ENCODE data around the gene RNF207.

RNF207 gene

DNA sequence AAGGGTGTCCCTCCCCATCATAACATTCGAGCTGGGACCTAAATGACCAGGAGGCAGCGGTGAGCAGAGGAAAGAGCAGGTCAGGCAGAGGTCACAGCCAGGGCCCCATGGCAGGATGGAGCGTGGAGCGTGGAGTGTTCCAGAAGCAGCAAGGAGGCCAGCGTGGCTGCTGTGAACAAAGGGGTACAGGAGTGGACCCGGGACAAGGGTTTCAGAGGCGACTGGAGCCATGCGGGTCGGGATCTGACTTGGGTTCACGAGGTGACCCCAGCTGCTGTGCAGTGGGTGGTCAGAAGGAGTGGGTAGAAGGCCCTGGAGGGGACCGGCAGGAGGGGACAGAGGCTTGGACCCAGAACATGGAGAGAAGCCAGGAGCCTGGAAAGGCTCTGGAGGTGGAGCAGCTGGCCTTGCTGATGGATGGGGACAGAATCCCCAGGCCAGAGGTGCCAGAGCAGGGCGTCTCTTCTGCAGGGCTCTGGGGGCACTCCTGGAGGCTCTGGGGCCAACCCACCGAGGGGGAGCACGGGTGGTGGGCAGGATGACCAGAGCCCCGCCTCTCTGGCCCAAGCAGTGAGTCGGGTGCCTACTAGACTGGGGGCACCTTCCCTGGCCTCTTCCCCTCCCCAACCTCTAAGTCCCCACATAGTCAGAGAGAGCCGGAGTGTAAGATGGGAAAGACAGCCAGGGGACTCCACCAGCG is 28.1 kb upstream of the RNF207 start:
- Histone ChIP-seq H3K27ac (ENCODE audit: low read length) (no peak overlapping the region), H3K4me1 (ENCODE audit: low read length) (no peaks in the 10 kb centered on the region), H3K9me3 (replicated peaks; ENCODE audit: insufficient read depth, low read length) (no peaks in the 10 kb centered on the region), H3K9me2 (replicated peaks; ENCODE audit: insufficient read depth, low read length) (no peaks in the 10 kb centered on the region), H3K4me3 (ENCODE audit: low read length) (no peak overlapping the region), H3K4me2 (ENCODE audit: low read depth, low read length) (no peak overlapping the region), H3K27me3 (replicated peaks; ENCODE audit: insufficient read depth, low read length) (peaks cover 62% of the 10 kb centered on the region), H2AFZ (ENCODE audit: low read length) (no peak overlapping the region), H4K20me1 (ENCODE audit: insufficient read depth, low read length) (no peaks in the 10 kb centered on the region), H3K9ac (ENCODE audit: low read length) (no peak overlapping the region), H3K36me3 (replicated peaks; ENCODE audit: insufficient read depth, low read length) (no peaks in the 10 kb centered on the region), H3K79me2 (ENCODE audit: low read length) (no peaks in the 10 kb centered on the region), H3F3A (ENCODE audit: insufficient read depth, low read length) (no peaks in the 10 kb centered on the region)
- no peak for DNase-seq
- TF ChIP-seq, protein P1, sequence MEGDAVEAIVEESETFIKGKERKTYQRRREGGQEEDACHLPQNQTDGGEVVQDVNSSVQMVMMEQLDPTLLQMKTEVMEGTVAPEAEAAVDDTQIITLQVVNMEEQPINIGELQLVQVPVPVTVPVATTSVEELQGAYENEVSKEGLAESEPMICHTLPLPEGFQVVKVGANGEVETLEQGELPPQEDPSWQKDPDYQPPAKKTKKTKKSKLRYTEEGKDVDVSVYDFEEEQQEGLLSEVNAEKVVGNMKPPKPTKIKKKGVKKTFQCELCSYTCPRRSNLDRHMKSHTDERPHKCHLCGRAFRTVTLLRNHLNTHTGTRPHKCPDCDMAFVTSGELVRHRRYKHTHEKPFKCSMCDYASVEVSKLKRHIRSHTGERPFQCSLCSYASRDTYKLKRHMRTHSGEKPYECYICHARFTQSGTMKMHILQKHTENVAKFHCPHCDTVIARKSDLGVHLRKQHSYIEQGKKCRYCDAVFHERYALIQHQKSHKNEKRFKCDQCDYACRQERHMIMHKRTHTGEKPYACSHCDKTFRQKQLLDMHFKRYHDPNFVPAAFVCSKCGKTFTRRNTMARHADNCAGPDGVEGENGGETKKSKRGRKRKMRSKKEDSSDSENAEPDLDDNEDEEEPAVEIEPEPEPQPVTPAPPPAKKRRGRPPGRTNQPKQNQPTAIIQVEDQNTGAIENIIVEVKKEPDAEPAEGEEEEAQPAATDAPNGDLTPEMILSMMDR (IDR thresholded peaks at IDR 0.05; ENCODE audit: low read length): no peak
- TF ChIP-seq EZH2phosphoT487 (IDR thresholded peaks at IDR 0.05; ENCODE audit: low read length): no peak
- TF ChIP-seq EZH2 (optimal IDR thresholded peaks at IDR 0.05; ENCODE audit: low read depth, low read length): no peak

- DNase-seq: no peak
- H2AFZ ChIP-seq (ENCODE audit: low read length): no peak overlapping the region
- TF ChIP-seq, protein P1 (IDR thresholded peaks at IDR 0.05; ENCODE audit: low read length): no peak
- TF ChIP-seq EZH2phosphoT487 (IDR thresholded peaks at IDR 0.05; ENCODE audit: low read length) (no peak), EZH2 (optimal IDR thresholded peaks at IDR 0.05; ENCODE audit: low read depth, low read length) (no peak)
- peaks cover 51% of the 10 kb centered on the region for H3K27me3 ChIP-seq (replicated peaks; ENCODE audit: insufficient read depth, low read length)
- no peak overlapping the region for H3K9ac ChIP-seq (ENCODE audit: low read length)
- no peaks in the 10 kb centered on the region for H3K36me3 ChIP-seq (replicated peaks; ENCODE audit: insufficient read depth, low read length)
- H3K4me2 ChIP-seq (ENCODE audit: low read depth, low read length): no peak overlapping the region
- no peaks in the 10 kb centered on the region for H3K9me3 ChIP-seq (replicated peaks; ENCODE audit: insufficient read depth, low read length)
- H3K9me2 ChIP-seq (replicated peaks; ENCODE audit: insufficient read depth, low read length): no peaks in the 10 kb centered on the region
- H3K27ac ChIP-seq (ENCODE audit: low read length): no peak overlapping the region
- H3K79me2 ChIP-seq (ENCODE audit: low read length): no peaks in the 10 kb centered on the region
- no peaks in the 10 kb centered on the region for H4K20me1 ChIP-seq (ENCODE audit: insufficient read depth, low read length)
- peaks cover 8% of the 10 kb centered on the region for H3F3A ChIP-seq (ENCODE audit: insufficient read depth, low read length)
- H3K4me1 ChIP-seq (ENCODE audit: low read length): no peaks in the 10 kb centered on the region
- H3K4me3 ChIP-seq (ENCODE audit: low read length): no peak overlapping the region
Measured at GRCh38 chr1:6178751-6179563, 27.0 kb upstream of the RNF207 start.

GRCh38 chr1:6179564-6180175 is 26.2 kb upstream of the RNF207 start:
- H4K20me1 ChIP-seq (ENCODE audit: insufficient read depth, low read length): no peaks in the 10 kb centered on the region
- peaks cover 48% of the 10 kb centered on the region for H3K27me3 ChIP-seq (replicated peaks; ENCODE audit: insufficient read depth, low read length)
- H3K9ac ChIP-seq (ENCODE audit: low read length): no peak overlapping the region
- H3K4me1 ChIP-seq (ENCODE audit: low read length): no peaks in the 10 kb centered on the region
- H3K9me2 ChIP-seq (replicated peaks; ENCODE audit: insufficient read depth, low read length): no peaks in the 10 kb centered on the region
- no peaks in the 10 kb centered on the region for H3K9me3 ChIP-seq (replicated peaks; ENCODE audit: insufficient read depth, low read length)
- H3K79me2 ChIP-seq (ENCODE audit: low read length): no peaks in the 10 kb centered on the region
- no peak overlapping the region for H3K27ac ChIP-seq (ENCODE audit: low read length)
- H3K36me3 ChIP-seq (replicated peaks; ENCODE audit: insufficient read depth, low read length): no peaks in the 10 kb centered on the region
- DNase-seq: no peak
- no peak overlapping the region for H3K4me2 ChIP-seq (ENCODE audit: low read depth, low read length)
- H3K4me3 ChIP-seq (ENCODE audit: low read length): no peak overlapping the region
- TF ChIP-seq EZH2 (optimal IDR thresholded peaks at IDR 0.05; ENCODE audit: low read depth, low read length) (no peak), EZH2phosphoT487 (IDR thresholded peaks at IDR 0.05; ENCODE audit: low read length) (no peak)
- TF ChIP-seq, protein P1 (IDR thresholded peaks at IDR 0.05; ENCODE audit: low read length): no peak
- H3F3A ChIP-seq (ENCODE audit: insufficient read depth, low read length): peaks cover 12% of the 10 kb centered on the region
- H2AFZ ChIP-seq (ENCODE audit: low read length): no peak overlapping the region
